Activated CD4-positive, alpha-beta T cell treated with anti-CD3 and anti-CD28 coated beads, Interleukin-2, amount 50 U/mL, for 48 hours (primary cell): ENCODE results near the gene FOXP1.

Experiments
- DNase-seq, 2 experiments: peaks; one replicate each; pipeline ENCODE4 v3.0.0-alpha.2; 2020

FOXP1 gene

DNA sequence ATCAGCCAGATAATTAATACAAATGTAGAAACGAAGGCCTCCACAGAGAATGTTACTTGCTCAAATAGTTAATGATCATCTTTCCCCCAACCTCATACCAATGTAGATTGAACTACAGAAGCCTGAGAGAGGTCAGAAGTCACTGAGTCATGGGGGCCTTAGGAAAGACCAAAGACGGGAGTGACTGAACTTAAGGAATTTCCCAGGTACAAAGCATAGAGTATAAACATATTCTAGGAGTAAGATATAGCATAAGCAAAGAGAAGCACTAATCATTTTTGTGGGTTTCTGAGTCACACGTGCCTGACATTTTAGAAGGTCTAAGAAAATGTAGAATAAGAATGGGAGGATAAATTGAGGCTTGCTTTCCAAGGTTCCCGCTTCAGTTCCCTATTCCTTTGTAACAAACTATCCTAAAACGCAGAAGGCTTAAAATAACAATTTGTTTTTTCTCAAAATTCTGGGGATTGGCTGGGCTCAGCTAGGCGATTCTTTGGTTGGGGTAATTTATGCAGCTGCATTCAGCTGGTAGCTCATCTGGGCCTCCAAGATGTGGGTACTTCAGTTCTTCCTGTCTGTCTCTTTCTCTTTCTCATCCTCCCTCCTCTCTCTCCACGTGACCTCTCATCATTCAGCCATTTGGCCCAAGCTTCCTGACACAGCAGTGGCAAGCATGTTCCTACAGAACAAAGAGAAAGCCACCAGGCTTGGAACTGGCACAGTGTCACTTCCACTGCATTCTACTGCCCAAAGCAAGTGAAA is 422.6 kb downstream of the FOXP1 start:
- DNase-seq: peak in 1 of 2 experiments; percentile 16

GRCh38 chr3:71156062-71156665 is 427.4 kb downstream of the FOXP1 start:
- no peak for DNase-seq

DNA sequence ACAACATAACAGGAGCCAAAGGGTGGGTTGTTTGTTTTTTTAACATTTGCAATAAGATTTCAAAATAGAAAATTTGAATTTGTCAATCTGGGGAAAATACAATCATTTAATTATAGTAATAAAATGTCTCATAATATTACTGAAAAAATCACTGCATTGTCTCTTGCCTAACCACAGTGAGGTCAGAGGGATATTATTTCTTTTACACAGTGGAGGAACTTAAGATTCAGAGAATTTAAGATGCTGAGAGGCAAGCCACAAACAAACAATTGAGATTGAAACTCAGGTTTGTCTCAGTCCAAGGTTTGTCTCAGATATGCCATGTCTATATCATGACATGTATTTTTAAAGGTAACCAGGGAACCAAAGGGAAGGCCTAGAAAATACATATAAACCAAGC is 428.7 kb downstream of the FOXP1 start:
- no peak for DNase-seq

DNA sequence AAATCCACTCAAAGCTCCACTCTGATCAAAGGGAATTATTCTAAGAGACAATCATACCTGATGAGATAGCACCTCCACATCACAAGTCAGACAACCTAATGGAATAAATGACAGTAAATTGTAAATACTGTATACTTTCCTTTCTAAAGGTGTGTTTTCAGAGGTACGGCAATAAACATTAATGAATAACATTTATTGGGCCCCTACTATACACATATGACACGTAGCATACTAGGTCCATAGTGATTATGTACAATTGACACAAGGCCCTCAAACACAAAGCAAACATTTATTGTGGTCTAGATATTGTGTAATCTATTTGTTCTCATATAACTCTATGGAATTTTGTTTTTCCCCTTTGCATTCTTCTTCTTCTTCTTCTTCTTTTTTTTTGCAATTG is 429.8 kb downstream of the FOXP1 start:
- DNase-seq: no peak

- no peak for DNase-seq
These were observed 430.6 kb downstream of the FOXP1 start for GRCh38 chr3:71152892-71153265.

- no peak for DNase-seq
These were observed 431.3 kb downstream of the FOXP1 start for GRCh38 chr3:71152039-71152891.

DNA sequence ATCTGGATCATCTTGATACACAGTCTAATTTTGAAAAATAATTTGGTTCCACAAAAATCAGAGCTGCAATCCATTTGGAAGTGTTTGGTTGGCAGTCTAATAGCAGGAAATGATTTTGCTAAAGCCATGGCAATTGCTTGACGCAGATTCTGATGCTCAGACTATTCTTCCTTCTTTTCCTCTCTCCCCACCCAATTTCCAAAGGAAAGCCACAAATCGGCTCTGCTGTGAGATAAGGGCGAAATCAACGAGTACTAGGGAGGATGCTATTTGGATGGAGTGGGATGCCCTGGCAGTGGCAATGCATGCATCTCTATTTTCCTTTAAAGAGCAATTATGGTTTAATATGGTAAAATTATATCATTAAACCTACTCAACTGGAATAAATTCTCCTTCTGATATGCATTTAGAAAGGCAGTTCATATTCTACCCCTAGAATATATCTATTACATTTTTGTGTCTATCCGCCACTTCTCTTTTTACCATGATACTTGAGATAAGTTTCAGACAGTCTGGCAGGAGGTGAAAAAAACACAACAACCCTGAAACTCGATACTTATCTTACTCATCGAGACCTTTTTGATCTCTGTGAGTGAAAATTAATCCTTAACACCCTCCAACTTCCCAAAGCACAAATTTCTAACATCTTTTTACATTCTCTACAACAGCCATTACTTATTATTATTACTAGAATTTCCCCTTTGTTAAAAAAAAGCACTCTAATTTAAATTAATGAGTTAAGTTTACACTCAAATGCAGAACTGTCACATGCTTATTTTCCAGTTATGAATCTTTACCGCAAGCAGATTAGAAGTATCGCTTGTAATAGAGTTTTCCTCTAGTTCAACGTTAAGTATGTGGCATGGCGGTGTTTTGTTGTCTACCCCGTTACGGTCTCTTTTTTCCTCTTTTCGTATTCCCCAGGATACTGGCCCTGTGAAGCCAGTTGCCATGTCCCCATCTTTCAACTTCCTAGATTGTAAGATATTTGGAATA is 433.3 kb downstream of the FOXP1 start:
- DNase-seq: no peak

- DNase-seq: no peak
These were observed 435.0 kb downstream of the FOXP1 start for GRCh38 chr3:71148455-71149060.

- no peak for DNase-seq
These were observed 436.9 kb downstream of the FOXP1 start for GRCh38 chr3:71146673-71147072.

DNA sequence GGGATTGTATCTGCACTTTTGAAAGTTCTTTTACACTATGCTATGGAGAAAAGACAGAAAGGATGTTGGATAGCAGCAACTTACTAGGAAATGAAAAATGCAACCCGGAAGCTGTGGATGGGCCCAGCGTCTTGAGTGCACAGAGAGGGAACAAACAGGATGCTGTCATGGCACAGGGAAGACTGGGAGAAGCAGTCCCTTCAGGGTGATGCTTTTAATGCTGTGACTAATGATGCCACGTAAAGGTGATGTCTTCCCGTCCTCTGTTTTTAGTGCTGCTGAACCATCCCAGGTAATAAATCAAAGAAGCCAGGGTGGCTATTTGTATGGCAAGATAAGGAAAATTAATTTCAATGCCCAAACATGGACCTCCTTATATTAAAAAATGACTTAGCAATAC is 437.6 kb downstream of the FOXP1 start:
- no peak for DNase-seq

DNA sequence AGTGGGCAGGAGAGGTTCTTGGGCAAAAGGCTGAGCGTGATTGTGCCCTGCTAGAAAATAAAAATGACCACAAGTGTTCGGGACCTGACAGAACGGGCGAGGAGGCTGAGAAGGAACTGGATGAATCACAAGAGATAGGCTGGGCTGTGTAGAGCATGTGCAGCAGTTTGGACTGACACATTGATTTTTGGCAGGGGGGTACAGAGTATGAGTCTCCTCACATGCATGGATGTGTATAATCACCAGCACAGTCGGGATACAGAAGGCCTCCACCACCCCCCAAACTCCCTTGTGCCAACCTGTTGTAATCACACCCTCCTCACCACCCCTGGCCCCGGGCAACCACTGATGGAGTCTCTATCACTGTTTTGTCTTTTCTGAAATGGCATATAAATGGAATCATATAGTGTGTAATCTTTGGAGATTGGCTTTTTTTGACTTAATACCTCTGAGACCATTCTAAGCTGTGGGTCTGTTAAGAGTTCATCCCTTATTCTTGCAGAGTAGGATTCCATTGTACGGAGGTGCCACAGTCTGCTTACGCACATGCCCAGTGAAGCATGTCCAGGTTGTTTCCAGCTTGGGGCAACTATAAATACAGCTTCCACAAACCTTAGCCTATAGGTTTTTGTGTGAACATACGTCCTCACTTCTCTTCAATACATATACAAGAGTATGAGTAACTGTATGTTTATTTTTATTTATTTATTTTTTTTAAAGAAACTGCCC is 438.8 kb downstream of the FOXP1 start:
- no peak for DNase-seq

- DNase-seq: no peak
These were observed 440.0 kb downstream of the FOXP1 start for GRCh38 chr3:71143493-71143892.

DNA sequence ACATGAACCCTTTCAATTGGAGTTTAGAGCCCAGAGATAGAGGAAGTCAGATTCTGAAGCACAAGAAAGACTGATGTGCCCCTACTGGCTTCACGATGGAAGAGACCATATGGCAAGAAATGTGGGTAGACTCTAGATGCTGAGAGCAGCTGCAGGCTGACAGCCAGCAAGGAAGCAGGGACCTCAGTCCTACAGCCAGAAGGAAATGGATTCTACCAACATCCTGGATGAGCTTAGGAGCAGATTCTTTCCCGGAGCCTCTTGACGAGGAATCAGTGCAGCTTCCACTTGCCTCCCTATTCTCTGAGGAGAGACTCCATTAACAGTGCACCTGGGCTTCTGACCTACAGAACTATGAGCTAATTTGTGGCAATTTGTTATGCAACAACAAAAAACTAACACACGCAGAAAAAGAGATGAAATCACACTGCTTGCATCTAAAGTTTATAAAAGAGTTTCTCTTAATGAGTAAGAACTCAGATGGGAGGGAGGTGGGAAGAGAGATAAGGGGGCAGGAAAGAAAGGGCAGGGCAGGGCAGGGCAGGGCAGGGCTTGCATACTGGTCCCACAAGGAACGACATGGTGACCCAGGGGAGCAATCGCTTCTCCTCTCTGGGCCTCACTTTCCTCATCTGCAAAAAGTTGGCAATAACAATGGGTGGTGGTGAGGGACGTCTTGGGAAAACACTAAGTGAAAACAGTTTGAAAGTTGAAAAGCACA is 440.9 kb downstream of the FOXP1 start:
- no peak for DNase-seq

GRCh38 chr3:71140477-71140876 is 443.1 kb downstream of the FOXP1 start:
- DNase-seq: no peak

GRCh38 chr3:71139496-71139895 is 444.0 kb downstream of the FOXP1 start:
- no peak for DNase-seq

- no peak for DNase-seq
These were observed 445.1 kb downstream of the FOXP1 start for GRCh38 chr3:71138410-71138809.

GRCh38 chr3:71136276-71136675 is 447.3 kb downstream of the FOXP1 start:
- DNase-seq: no peak

DNA sequence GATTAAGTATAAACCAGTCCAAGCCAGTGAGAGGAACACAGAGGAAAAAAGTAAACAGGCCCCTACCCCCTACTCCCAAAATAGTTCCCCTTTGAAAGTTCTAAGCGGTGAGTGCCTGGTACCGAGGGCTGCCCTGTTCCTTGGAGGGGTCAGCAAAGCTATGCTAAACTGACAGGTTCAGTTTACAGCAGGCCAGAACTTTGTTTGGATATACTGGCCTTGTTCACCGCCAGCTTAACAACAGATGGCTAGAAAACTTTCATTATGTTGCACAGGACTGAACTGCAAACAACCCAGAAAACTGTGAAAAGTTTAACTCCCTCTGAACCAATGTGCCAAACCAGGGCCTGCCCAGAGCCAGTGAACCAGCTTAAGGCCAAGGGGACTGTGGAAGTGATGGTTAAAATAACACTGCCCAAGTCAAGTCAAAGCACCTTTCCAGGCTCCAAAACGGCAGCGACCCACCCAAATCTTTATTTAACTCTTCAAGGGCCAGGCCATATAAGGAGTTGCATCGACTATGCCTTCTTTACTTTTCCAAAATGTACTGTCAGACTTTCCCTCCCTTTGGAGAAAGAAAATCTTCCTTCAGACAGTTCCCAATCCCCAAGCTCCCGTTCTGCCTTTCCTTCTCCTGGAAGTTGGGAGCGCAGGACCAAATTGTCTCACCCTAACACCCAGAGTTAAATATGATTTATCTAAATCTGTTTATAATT is 448.0 kb downstream of the FOXP1 start:
- DNase-seq: no peak

DNA sequence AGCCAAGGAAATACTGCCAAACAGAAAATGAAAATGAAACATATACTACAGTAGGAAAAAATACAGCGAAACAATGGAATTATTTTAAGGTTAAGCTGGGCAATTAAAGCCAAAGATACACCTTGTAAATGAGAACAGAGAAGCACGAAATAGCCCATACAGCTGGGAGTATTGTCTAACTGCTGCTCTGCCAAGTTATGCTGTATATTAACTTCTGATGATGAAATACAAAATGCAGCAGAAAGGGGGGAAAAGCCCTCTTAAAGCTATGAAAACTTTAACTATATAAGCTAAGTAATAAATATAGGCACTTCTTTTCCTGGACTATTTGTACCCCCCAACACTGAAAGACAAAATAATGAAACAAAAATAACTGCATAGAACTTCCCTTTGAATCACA is 449.0 kb downstream of the FOXP1 start:
- no peak for DNase-seq

DNA sequence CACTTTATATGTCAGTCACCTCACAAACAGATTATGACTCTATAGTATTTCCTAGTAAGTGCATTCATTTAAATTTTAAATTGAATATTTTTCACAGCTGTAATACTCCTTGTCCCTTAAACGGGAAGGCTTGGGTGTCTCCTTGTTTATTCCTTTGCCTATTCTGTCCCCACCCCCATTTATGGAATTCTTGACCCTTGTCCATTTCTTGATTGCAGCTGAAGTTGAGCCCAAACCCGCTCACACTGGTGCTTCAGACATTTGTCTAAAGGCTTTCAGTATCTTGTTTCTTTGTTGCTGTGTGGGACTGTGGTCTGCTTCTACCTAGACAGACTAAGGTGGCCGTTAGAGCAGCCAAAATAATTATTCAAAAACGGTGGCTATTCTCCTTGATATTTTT is 449.7 kb downstream of the FOXP1 start:
- no peak for DNase-seq
